Adrenal gland (tissue), 5 donors: ENCODE measurements around the gene CCDC169.

ENCODE experiments used
- POLR2A ChIP-seq, 2 donors: fragments of 450-650 bp; IDR thresholded peaks; one replicate each; pipeline ENCODE4 v1.6.1; 2017; ENCODE audit warnings: antibody characterized with exemption in 2 of 2, mild to moderate bottlenecking in 2 of 2, moderate library complexity in 1 of 2
- TF ChIP-seq, protein P1 (sequence below), 6 experiments: fragments of 450-650 bp in 4 of 6; fragments of 200-600 bp in 2 of 6; sonication (generic) in 1 of 6; IDR thresholded peaks; 1 replicate in 5 of 6; 2 replicates in 1 of 6; pipeline versions ENCODE4 v1.5.1 to v1.8.0; 2016 to 2021; ENCODE audit warnings: antibody characterized with exemption in 6 of 6, mild to moderate bottlenecking in 2 of 6, moderate library complexity in 1 of 6
- donor health status: DM: no; HTN: no; CAD: no.

DNA sequence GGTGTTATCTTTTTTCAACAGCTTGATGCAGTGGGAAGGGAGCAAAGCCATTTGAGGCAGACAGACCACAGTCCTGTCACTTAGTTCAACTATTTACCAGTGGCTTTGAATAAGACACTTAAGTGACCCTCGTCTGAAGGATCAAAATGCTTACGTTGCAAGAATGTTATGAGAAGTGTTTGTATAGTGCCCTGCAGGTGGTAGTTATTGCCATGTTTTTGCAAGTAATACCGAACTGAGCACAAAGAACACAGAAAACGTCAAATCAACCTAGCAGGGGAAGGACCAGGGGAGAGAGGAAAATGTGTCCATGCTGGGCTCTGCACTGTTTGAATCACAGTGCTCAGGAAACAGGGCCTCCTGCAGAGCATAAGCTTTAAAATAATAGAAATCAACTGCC, 86.0 kb downstream of the CCDC169 start:
- TF ChIP-seq, protein P1, sequence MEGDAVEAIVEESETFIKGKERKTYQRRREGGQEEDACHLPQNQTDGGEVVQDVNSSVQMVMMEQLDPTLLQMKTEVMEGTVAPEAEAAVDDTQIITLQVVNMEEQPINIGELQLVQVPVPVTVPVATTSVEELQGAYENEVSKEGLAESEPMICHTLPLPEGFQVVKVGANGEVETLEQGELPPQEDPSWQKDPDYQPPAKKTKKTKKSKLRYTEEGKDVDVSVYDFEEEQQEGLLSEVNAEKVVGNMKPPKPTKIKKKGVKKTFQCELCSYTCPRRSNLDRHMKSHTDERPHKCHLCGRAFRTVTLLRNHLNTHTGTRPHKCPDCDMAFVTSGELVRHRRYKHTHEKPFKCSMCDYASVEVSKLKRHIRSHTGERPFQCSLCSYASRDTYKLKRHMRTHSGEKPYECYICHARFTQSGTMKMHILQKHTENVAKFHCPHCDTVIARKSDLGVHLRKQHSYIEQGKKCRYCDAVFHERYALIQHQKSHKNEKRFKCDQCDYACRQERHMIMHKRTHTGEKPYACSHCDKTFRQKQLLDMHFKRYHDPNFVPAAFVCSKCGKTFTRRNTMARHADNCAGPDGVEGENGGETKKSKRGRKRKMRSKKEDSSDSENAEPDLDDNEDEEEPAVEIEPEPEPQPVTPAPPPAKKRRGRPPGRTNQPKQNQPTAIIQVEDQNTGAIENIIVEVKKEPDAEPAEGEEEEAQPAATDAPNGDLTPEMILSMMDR (IDR thresholded peaks at IDR 0.05): no peak
- TF ChIP-seq POLR2A (IDR thresholded peaks at IDR 0.05): no peak
